Measurements from ENCODE around the gene TGM2. TPM values are rescaled to one million over a fixed set of nuclear protein-coding genes. Genes with fewer than 3 reads are reported as not detected.

Gene TGM2
- total RNA-seq, 2 donors from 2014 or later = 0.27 to 0.37 TPM

GRCh38 chr20:38084425-38084951 is 80.6 kb downstream of the TGM2 start:
- H3K27ac ChIP-seq (ENCODE audit: low read depth, low read length) = no peak overlapping the region
- Mint-ChIP-seq H3K4me3 (no peak overlapping the region), H3K27me3 (ENCODE audit: insufficient read depth) (no peaks in the 10 kb centered on the region), H3K9me3 (peaks cover under 1% of the 10 kb centered on the region), H3K27ac (peak overlapping the region; percentile 56), H3K4me1 (no peaks in the 10 kb centered on the region), H3K36me3 (ENCODE audit: low read depth) (peaks cover 72% of the 10 kb centered on the region)
- peaks cover 4% of the 10 kb centered on the region for H3K9me3 ChIP-seq (ENCODE audit: control insufficient read depth, low read length)
- no peak for DNase-seq
- 94 to 96% methylated on average over 4 to 5 of the region's 5 CpGs for WGBS, 2 experiments (ENCODE audit: insufficient coverage in 1 of 2, insufficient read length in 1 of 2)
- H3K4me1 ChIP-seq (ENCODE audit: control insufficient read depth, insufficient read depth, low read length) = no peaks in the 10 kb centered on the region
- H3K4me3 ChIP-seq (ENCODE audit: low read length) = no peak overlapping the region
- H3K36me3 ChIP-seq (ENCODE audit: control insufficient read depth, insufficient read depth, low read length) = peaks cover 57% of the 10 kb centered on the region
- H3K9ac ChIP-seq (ENCODE audit: extremely low read depth, low read length, poor library complexity, severe bottlenecking) = no peak overlapping the region
- no peak for TF ChIP-seq CTCF (conservative IDR thresholded peaks at IDR 0.05)
- H3K27me3 ChIP-seq (ENCODE audit: control insufficient read depth, insufficient read depth, low read length, poor library complexity, severe bottlenecking) = no peaks in the 10 kb centered on the region

- DNase-seq = no peak
- H3K9me3 Mint-ChIP-seq = peaks cover 7% of the 10 kb centered on the region
- H3K27me3 Mint-ChIP-seq (ENCODE audit: insufficient read depth) = no peaks in the 10 kb centered on the region
- no peaks in the 10 kb centered on the region for H3K27me3 ChIP-seq (ENCODE audit: control insufficient read depth, insufficient read depth, low read length, poor library complexity, severe bottlenecking)
- H3K4me1 ChIP-seq (ENCODE audit: control insufficient read depth, insufficient read depth, low read length) = no peaks in the 10 kb centered on the region
- TF ChIP-seq CTCF (conservative IDR thresholded peaks at IDR 0.05) = no peak
- H3K4me1 Mint-ChIP-seq = no peaks in the 10 kb centered on the region
- no peak overlapping the region for H3K27ac ChIP-seq (ENCODE audit: low read depth, low read length)
- no peak overlapping the region for H3K4me3 ChIP-seq (ENCODE audit: low read length)
- peaks cover 65% of the 10 kb centered on the region for H3K36me3 ChIP-seq (ENCODE audit: control insufficient read depth, insufficient read depth, low read length)
- peaks cover 79% of the 10 kb centered on the region for H3K36me3 Mint-ChIP-seq (ENCODE audit: low read depth)
- no peak overlapping the region for H3K9ac ChIP-seq (ENCODE audit: extremely low read depth, low read length, poor library complexity, severe bottlenecking)
- peak overlapping the region; percentile 68 for H3K27ac Mint-ChIP-seq
- H3K9me3 ChIP-seq (ENCODE audit: control insufficient read depth, low read length) = peaks cover 4% of the 10 kb centered on the region
- 94 to 95% methylated on average over 7 to 12 of the region's 12 CpGs for WGBS, 2 experiments (ENCODE audit: insufficient coverage in 1 of 2, insufficient read length in 1 of 2)
- no peak overlapping the region for H3K4me3 Mint-ChIP-seq
These were observed 81.6 kb downstream of the TGM2 start for GRCh38 chr20:38083338-38084048.

- H3K36me3 Mint-ChIP-seq (ENCODE audit: low read depth) = peaks cover 80% of the 10 kb centered on the region
- H3K9me3 Mint-ChIP-seq = peaks cover 7% of the 10 kb centered on the region
- Histone ChIP-seq H3K4me3 (ENCODE audit: low read length) (no peak overlapping the region), H3K4me1 (ENCODE audit: control insufficient read depth, insufficient read depth, low read length) (no peaks in the 10 kb centered on the region), H3K27me3 (ENCODE audit: control insufficient read depth, insufficient read depth, low read length, poor library complexity, severe bottlenecking) (no peaks in the 10 kb centered on the region), H3K9ac (ENCODE audit: extremely low read depth, low read length, poor library complexity, severe bottlenecking) (no peak overlapping the region), H3K27ac (ENCODE audit: low read depth, low read length) (no peak overlapping the region), H3K36me3 (ENCODE audit: control insufficient read depth, insufficient read depth, low read length) (peaks cover 66% of the 10 kb centered on the region), H3K9me3 (ENCODE audit: control insufficient read depth, low read length) (peaks cover 4% of the 10 kb centered on the region)
- DNase-seq = no peak
- no peaks in the 10 kb centered on the region for H3K27me3 Mint-ChIP-seq (ENCODE audit: insufficient read depth)
- no peak overlapping the region for H3K4me3 Mint-ChIP-seq
- H3K27ac Mint-ChIP-seq = no peak overlapping the region
- TF ChIP-seq CTCF (conservative IDR thresholded peaks at IDR 0.05) = no peak
- H3K4me1 Mint-ChIP-seq = peaks cover 3% of the 10 kb centered on the region
These were observed 82.2 kb downstream of the TGM2 start for GRCh38 chr20:38082894-38083293.
